ENCODE data around the gene AURKB.

Gene AURKB

GRCh38 chr17:8163978-8164814 lies 46.2 kb downstream of the AURKB start:
- Histone ChIP-seq H3K4me1 (ENCODE audit: control insufficient read depth, low read depth, low read length) (peaks cover 17% of the 10 kb centered on the region), H3K9ac (ENCODE audit: low read length) (peak overlapping the region; percentile 88), H3K36me3 (ENCODE audit: control insufficient read depth, low read depth, low read length) (peaks cover 16% of the 10 kb centered on the region), H3K9me3 (ENCODE audit: control insufficient read depth, low read depth, low read length) (no peaks in the 10 kb centered on the region), H3K27ac (ENCODE audit: low read length) (no peak overlapping the region), H3K4me3 (ENCODE audit: low read length) (peak overlapping the region; percentile 62), H3K27me3 (ENCODE audit: control insufficient read depth, insufficient read depth, low read length) (no peaks in the 10 kb centered on the region)

GRCh38 chr17:8162997-8163977 lies 47.1 kb downstream of the AURKB start:
- peak overlapping the region; percentile 88 for H3K9ac ChIP-seq (ENCODE audit: low read length)
- H3K27me3 ChIP-seq (ENCODE audit: control insufficient read depth, insufficient read depth, low read length) = no peaks in the 10 kb centered on the region
- H3K36me3 ChIP-seq (ENCODE audit: control insufficient read depth, low read depth, low read length) = peaks cover 16% of the 10 kb centered on the region
- H3K27ac ChIP-seq (ENCODE audit: low read length) = peak overlapping the region; percentile 76
- H3K9me3 ChIP-seq (ENCODE audit: control insufficient read depth, low read depth, low read length) = no peaks in the 10 kb centered on the region
- H3K4me1 ChIP-seq (ENCODE audit: control insufficient read depth, low read depth, low read length) = peaks cover 17% of the 10 kb centered on the region
- H3K4me3 ChIP-seq (ENCODE audit: low read length) = peak overlapping the region; percentile 62

GRCh38 chr17:8162233-8162996 lies 48.0 kb downstream of the AURKB start, which contains the start of gene VAMP2:
TSS of gene VAMP2 (minus strand) at chr17:8162948. CDS start at chr17:8162879, 69 bp downstream.
- Histone ChIP-seq H3K9me3 (ENCODE audit: control insufficient read depth, low read depth, low read length) (no peaks in the 10 kb centered on the region), H3K36me3 (ENCODE audit: control insufficient read depth, low read depth, low read length) (peaks cover 16% of the 10 kb centered on the region), H3K27me3 (ENCODE audit: control insufficient read depth, insufficient read depth, low read length) (no peaks in the 10 kb centered on the region), H3K9ac (ENCODE audit: low read length) (peak within 1 kb of the TSS; percentile 88), H3K4me3 (ENCODE audit: low read length) (peak within 1 kb of the TSS; percentile 83), H3K4me1 (ENCODE audit: control insufficient read depth, low read depth, low read length) (peaks cover 17% of the 10 kb centered on the region), H3K27ac (ENCODE audit: low read length) (peak within 1 kb of the TSS; percentile 76)

- Histone ChIP-seq H3K27ac (ENCODE audit: low read length) (no peak overlapping the region), H3K4me3 (ENCODE audit: low read length) (peak overlapping the region; percentile 83), H3K9me3 (ENCODE audit: control insufficient read depth, low read depth, low read length) (no peaks in the 10 kb centered on the region), H3K4me1 (ENCODE audit: control insufficient read depth, low read depth, low read length) (peaks cover 19% of the 10 kb centered on the region), H3K9ac (ENCODE audit: low read length) (peak overlapping the region; percentile 75), H3K36me3 (ENCODE audit: control insufficient read depth, low read depth, low read length) (peaks cover 16% of the 10 kb centered on the region), H3K27me3 (ENCODE audit: control insufficient read depth, insufficient read depth, low read length) (no peaks in the 10 kb centered on the region)
These were observed 48.8 kb downstream of the AURKB start for GRCh38 chr17:8161289-8162232.

- no peak overlapping the region for H3K4me3 ChIP-seq (ENCODE audit: low read length)
These were observed 49.6 kb downstream of the AURKB start for GRCh38 chr17:8160741-8161221.

GRCh38 chr17:8160224-8160577 lies 50.2 kb downstream of the AURKB start:
- Histone ChIP-seq H3K4me1 (ENCODE audit: control insufficient read depth, low read depth, low read length) (peaks cover 27% of the 10 kb centered on the region), H3K27ac (ENCODE audit: low read length) (no peak overlapping the region), H3K36me3 (ENCODE audit: control insufficient read depth, low read depth, low read length) (peaks cover 16% of the 10 kb centered on the region), H3K4me3 (ENCODE audit: low read length) (no peak overlapping the region), H3K9ac (ENCODE audit: low read length) (no peak overlapping the region), H3K27me3 (ENCODE audit: control insufficient read depth, insufficient read depth, low read length) (no peaks in the 10 kb centered on the region), H3K9me3 (ENCODE audit: control insufficient read depth, low read depth, low read length) (no peaks in the 10 kb centered on the region)

More at GRCh38 chr17:8160741-8161221, 49.6 kb downstream of the AURKB start:
- Histone ChIP-seq H3K27ac (ENCODE audit: low read length) (no peak overlapping the region), H3K9ac (ENCODE audit: low read length) (no peak overlapping the region), H3K4me1 (ENCODE audit: control insufficient read depth, low read depth, low read length) (peaks cover 21% of the 10 kb centered on the region), H3K9me3 (ENCODE audit: control insufficient read depth, low read depth, low read length) (no peaks in the 10 kb centered on the region), H3K27me3 (ENCODE audit: control insufficient read depth, insufficient read depth, low read length) (no peaks in the 10 kb centered on the region), H3K36me3 (ENCODE audit: control insufficient read depth, low read depth, low read length) (peaks cover 16% of the 10 kb centered on the region)

- H3K4me1 ChIP-seq (ENCODE audit: control insufficient read depth, low read depth, low read length) = peaks cover 29% of the 10 kb centered on the region
- no peak overlapping the region for H3K9ac ChIP-seq (ENCODE audit: low read length)
- H3K27ac ChIP-seq (ENCODE audit: low read length) = no peak overlapping the region
These were observed 50.7 kb downstream of the AURKB start for GRCh38 chr17:8159459-8160223.

GRCh38 chr17:8159032-8159400 lies 51.4 kb downstream of the AURKB start:
- H3K9me3 ChIP-seq (ENCODE audit: control insufficient read depth, low read depth, low read length) = no peaks in the 10 kb centered on the region
- H3K4me1 ChIP-seq (ENCODE audit: control insufficient read depth, low read depth, low read length) = peaks cover 28% of the 10 kb centered on the region
- H3K27me3 ChIP-seq (ENCODE audit: control insufficient read depth, insufficient read depth, low read length) = no peaks in the 10 kb centered on the region
- peaks cover 16% of the 10 kb centered on the region for H3K36me3 ChIP-seq (ENCODE audit: control insufficient read depth, low read depth, low read length)
- no peak overlapping the region for H3K4me3 ChIP-seq (ENCODE audit: low read length)
- H3K27ac ChIP-seq (ENCODE audit: low read length) = no peak overlapping the region
- no peak overlapping the region for H3K9ac ChIP-seq (ENCODE audit: low read length)

More at GRCh38 chr17:8159459-8160223, 50.7 kb downstream of the AURKB start:
- Histone ChIP-seq H3K27me3 (ENCODE audit: control insufficient read depth, insufficient read depth, low read length) (no peaks in the 10 kb centered on the region), H3K36me3 (ENCODE audit: control insufficient read depth, low read depth, low read length) (peaks cover 16% of the 10 kb centered on the region), H3K4me3 (ENCODE audit: low read length) (no peak overlapping the region), H3K9me3 (ENCODE audit: control insufficient read depth, low read depth, low read length) (no peaks in the 10 kb centered on the region)

GRCh38 chr17:8158267-8159031 lies 51.9 kb downstream of the AURKB start:
- Histone ChIP-seq H3K27ac (ENCODE audit: low read length) (no peak overlapping the region), H3K9ac (ENCODE audit: low read length) (no peak overlapping the region), H3K4me1 (ENCODE audit: control insufficient read depth, low read depth, low read length) (peaks cover 30% of the 10 kb centered on the region)

More at GRCh38 chr17:8158267-8159031, 51.9 kb downstream of the AURKB start:
- Histone ChIP-seq H3K36me3 (ENCODE audit: control insufficient read depth, low read depth, low read length) (peaks cover 16% of the 10 kb centered on the region), H3K27me3 (ENCODE audit: control insufficient read depth, insufficient read depth, low read length) (no peaks in the 10 kb centered on the region), H3K9me3 (ENCODE audit: control insufficient read depth, low read depth, low read length) (no peaks in the 10 kb centered on the region), H3K4me3 (ENCODE audit: low read length) (no peak overlapping the region)
